ENCODE measurements around the gene DNAJC5.
"Not testable (repeated sequence)": the region's sequence is repeated elsewhere in the genome, so short reads cannot be mapped to it uniquely, and the experiment has no call there.

Gene DNAJC5

GRCh38 chr20:63908008-63908682 is 13.2 kb downstream of the DNAJC5 start:
- DNase-seq (ENCODE audit: low read depth in 2 of 2): no peak

GRCh38 chr20:63911176-63911575 is 16.2 kb downstream of the DNAJC5 start:
- DNase-seq (ENCODE audit: low read depth in 2 of 2): no peak

GRCh38 chr20:63913768-63914167 is 18.8 kb downstream of the DNAJC5 start:
- no peak for DNase-seq (ENCODE audit: low read depth in 2 of 2)

- DNase-seq (ENCODE audit: low read depth in 2 of 2): no peak
These were observed 20.5 kb downstream of the DNAJC5 start for GRCh38 chr20:63915471-63915870.

GRCh38 chr20:63916371-63916939 is 21.5 kb downstream of the DNAJC5 start:
- not testable (repeated sequence) for DNase-seq (ENCODE audit: low read depth in 2 of 2)

- DNase-seq (ENCODE audit: low read depth in 2 of 2): no peak
These were observed 22.9 kb downstream of the DNAJC5 start for GRCh38 chr20:63917811-63918210.

GRCh38 chr20:63919130-63919529 is 24.2 kb downstream of the DNAJC5 start:
- DNase-seq (ENCODE audit: low read depth in 2 of 2): no peak

GRCh38 chr20:63920226-63920625 is 25.3 kb downstream of the DNAJC5 start:
- DNase-seq (ENCODE audit: low read depth in 2 of 2): no peak

GRCh38 chr20:63923651-63924050 is 28.7 kb downstream of the DNAJC5 start:
- no peak for DNase-seq (ENCODE audit: low read depth in 2 of 2)

- DNase-seq (ENCODE audit: low read depth in 2 of 2): no peak
These were observed 29.3 kb downstream of the DNAJC5 start for GRCh38 chr20:63924241-63924640.

- no peak for DNase-seq (ENCODE audit: low read depth in 2 of 2)
These were observed 31.4 kb downstream of the DNAJC5 start for GRCh38 chr20:63926298-63926697.

- DNase-seq (ENCODE audit: low read depth in 2 of 2): no peak
These were observed 34.1 kb downstream of the DNAJC5 start for GRCh38 chr20:63929071-63929470.

GRCh38 chr20:63929473-63929883 is 34.6 kb downstream of the DNAJC5 start:
- DNase-seq (ENCODE audit: low read depth in 2 of 2): not testable (repeated sequence)

- DNase-seq (ENCODE audit: low read depth in 2 of 2): no peak
These were observed 36.1 kb downstream of the DNAJC5 start for GRCh38 chr20:63930971-63931553.

- DNase-seq (ENCODE audit: low read depth in 2 of 2): no peak
These were observed 36.8 kb downstream of the DNAJC5 start for GRCh38 chr20:63931735-63932134.

GRCh38 chr20:63932606-63933160 is 37.8 kb downstream of the DNAJC5 start:
- no peak for DNase-seq (ENCODE audit: low read depth in 2 of 2)

GRCh38 chr20:63933646-63934045 is 38.7 kb downstream of the DNAJC5 start:
- DNase-seq (ENCODE audit: low read depth in 2 of 2): no peak

GRCh38 chr20:63934271-63935068 is 39.5 kb downstream of the DNAJC5 start:
- no peak for DNase-seq (ENCODE audit: low read depth in 2 of 2)

GRCh38 chr20:63935447-63935846 is 40.5 kb downstream of the DNAJC5 start:
- DNase-seq (ENCODE audit: low read depth in 2 of 2): no peak

GRCh38 chr20:63937596-63937995 is 42.7 kb downstream of the DNAJC5 start:
- no peak for DNase-seq (ENCODE audit: low read depth in 2 of 2)

- no peak for DNase-seq (ENCODE audit: low read depth in 2 of 2)
These were observed 44.4 kb downstream of the DNAJC5 start for GRCh38 chr20:63939061-63939935.
